Muscle layer of colon (tissue), 2 donors: Measurements from ENCODE around the gene PCDH17.

Experiments
- H3K27ac ChIP-seq: one replicate; pipeline ENCODE4 v1.7.0; 2013; ENCODE audit warnings: low read depth, mild to moderate bottlenecking, low read length, moderate library complexity
- H3K27me3 ChIP-seq, 2 donors: one replicate each; pipeline ENCODE4 v1.7.0; 2013; ENCODE audit warnings: low read length in 2 of 2, mild to moderate bottlenecking in 2 of 2; ENCODE audit not compliant: insufficient read depth in 2 of 2, control insufficient read depth in 1 of 2
- H3K36me3 ChIP-seq: one replicate; pipeline ENCODE4 v1.7.0; 2013; ENCODE audit warnings: mild to moderate bottlenecking, low read length; ENCODE audit not compliant: insufficient read depth
- H3K4me1 ChIP-seq: one replicate; pipeline ENCODE4 v1.7.0; 2013; ENCODE audit warnings: mild to moderate bottlenecking, low read length; ENCODE audit not compliant: insufficient read depth
- H3K4me3 ChIP-seq, 2 donors: one replicate each; pipeline ENCODE4 v1.7.0; 2013; ENCODE audit warnings: low read length in 2 of 2, low read depth in 1 of 2, mild to moderate bottlenecking in 1 of 2, moderate library complexity in 1 of 2
- H3K9ac ChIP-seq: one replicate; pipeline ENCODE4 v1.7.0; 2013; ENCODE audit warnings: low read length
- H3K9me3 ChIP-seq: one replicate; pipeline ENCODE4 v1.7.0; 2013; ENCODE audit warnings: mild to moderate bottlenecking, low read length
- donor health status: abdominal sarcoma.
- donor health status: Adenocarcinoma of cecum.

The PCDH17 gene

DNA sequence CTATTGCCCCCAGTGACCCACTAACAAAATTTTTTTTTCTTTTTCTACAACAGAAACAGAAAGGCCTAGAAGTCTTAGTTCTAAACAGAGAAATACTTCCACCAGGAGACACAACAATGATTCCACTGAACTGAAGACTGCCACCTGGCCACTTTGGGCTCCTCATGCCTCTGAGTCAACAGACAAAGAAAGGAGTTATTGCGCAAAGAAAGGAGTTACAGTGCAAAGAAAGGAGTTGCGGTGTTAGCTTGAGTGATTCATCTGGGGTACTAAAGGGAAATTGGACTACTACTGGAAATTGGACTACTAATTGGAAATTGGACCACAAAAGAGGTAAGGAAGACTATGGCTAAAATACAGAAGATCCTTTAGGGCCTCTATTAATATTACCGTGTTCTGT is 116.6 kb downstream of the PCDH17 start:
- H3K27ac ChIP-seq = no peak overlapping the region
- H3K4me3 ChIP-seq = no peak overlapping the region
- H3K36me3 ChIP-seq = no peaks in the 10 kb centered on the region
- H3K4me1 ChIP-seq = no peaks in the 10 kb centered on the region
- no peaks in the 10 kb centered on the region for H3K27me3 ChIP-seq
- H3K9ac ChIP-seq = no peak overlapping the region
- no peaks in the 10 kb centered on the region for H3K9me3 ChIP-seq

DNA sequence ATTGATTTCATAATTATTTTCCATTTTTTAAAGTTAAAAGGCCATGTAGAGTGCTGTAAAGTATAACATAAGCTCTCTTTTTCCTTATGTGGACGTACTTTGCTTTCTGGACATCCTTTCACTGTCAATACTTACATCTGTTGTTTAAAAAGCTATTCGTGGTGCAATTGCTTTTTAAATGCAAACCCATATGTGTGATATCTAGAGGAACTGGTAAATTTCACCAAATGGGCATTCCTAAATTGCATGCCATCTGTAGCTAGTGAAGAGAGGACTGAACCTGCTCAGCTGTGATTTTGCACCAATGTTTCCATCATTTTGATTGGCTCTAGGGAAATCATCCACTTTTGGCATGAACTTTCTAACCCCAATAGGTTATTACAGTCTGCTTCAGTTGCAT is 129.4 kb downstream of the PCDH17 start:
- no peaks in the 10 kb centered on the region for H3K9me3 ChIP-seq
- no peak overlapping the region for H3K9ac ChIP-seq
- H3K27ac ChIP-seq = no peak overlapping the region
- H3K4me3 ChIP-seq = no peak overlapping the region
- no peaks in the 10 kb centered on the region for H3K27me3 ChIP-seq
- H3K4me1 ChIP-seq = no peaks in the 10 kb centered on the region
- no peaks in the 10 kb centered on the region for H3K36me3 ChIP-seq

DNA sequence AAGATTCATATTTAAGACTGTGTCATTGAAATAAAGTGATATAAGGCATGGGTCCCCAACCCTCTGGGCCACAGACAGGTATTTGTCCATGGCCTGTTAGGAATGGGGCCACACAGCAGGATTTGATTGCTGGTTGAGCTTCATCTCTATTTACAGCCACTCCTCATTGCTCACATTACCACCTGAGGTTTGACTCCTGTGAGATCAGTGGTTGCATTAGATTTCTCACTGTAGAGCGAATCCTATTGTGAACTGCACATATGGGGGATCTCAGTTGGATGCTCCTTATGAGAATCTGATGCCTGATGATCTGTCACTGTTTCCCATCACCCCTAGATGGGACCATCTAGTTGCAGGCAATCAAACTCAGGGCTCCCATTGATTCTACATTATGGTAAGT is 132.1 kb downstream of the PCDH17 start:
- no peak overlapping the region for H3K9ac ChIP-seq
- H3K27ac ChIP-seq = no peak overlapping the region
- H3K9me3 ChIP-seq = no peaks in the 10 kb centered on the region
- H3K27me3 ChIP-seq = no peaks in the 10 kb centered on the region
- no peaks in the 10 kb centered on the region for H3K4me1 ChIP-seq
- no peak overlapping the region for H3K4me3 ChIP-seq
- no peaks in the 10 kb centered on the region for H3K36me3 ChIP-seq
